IPS-20b (cell line): ENCODE measurements around the gene TSNAXIP1.

Source experiments
- H3K27ac ChIP-seq: one replicate; pipeline ENCODE4 v1.5.1; 2013; ENCODE audit warnings: low read length
- H3K27me3 ChIP-seq: 2 replicates; pipeline ENCODE4 v1.6.1; 2013; ENCODE audit warnings: mild to moderate bottlenecking, low read length, inconsistent platforms; ENCODE audit not compliant: insufficient read depth
- H3K36me3 ChIP-seq: 2 replicates; pipeline ENCODE4 v1.6.1; 2013; ENCODE audit warnings: low read depth, mild to moderate bottlenecking, inconsistent platforms, low read length, moderate library complexity; ENCODE audit not compliant: insufficient read depth
- H3K4me1 ChIP-seq: 2 replicates; pipeline ENCODE4 v1.6.1; 2013; ENCODE audit warnings: mild to moderate bottlenecking, control low read depth, inconsistent platforms, low read length, moderate library complexity; ENCODE audit not compliant: insufficient read depth
- H3K4me3 ChIP-seq: 2 replicates; pipeline ENCODE4 v1.5.1; 2013; ENCODE audit warnings: mild to moderate bottlenecking, low read length, inconsistent platforms
- H3K9ac ChIP-seq: 2 replicates; pipeline ENCODE4 v1.6.1; 2013; ENCODE audit warnings: low read depth, mild to moderate bottlenecking, inconsistent platforms, low read length, moderate library complexity
- H3K9me3 ChIP-seq: 2 replicates; pipeline ENCODE4 v1.6.1; 2013; ENCODE audit warnings: mild to moderate bottlenecking, low read depth, low read length, inconsistent platforms; ENCODE audit not compliant: insufficient read depth

TSNAXIP1 gene

DNA sequence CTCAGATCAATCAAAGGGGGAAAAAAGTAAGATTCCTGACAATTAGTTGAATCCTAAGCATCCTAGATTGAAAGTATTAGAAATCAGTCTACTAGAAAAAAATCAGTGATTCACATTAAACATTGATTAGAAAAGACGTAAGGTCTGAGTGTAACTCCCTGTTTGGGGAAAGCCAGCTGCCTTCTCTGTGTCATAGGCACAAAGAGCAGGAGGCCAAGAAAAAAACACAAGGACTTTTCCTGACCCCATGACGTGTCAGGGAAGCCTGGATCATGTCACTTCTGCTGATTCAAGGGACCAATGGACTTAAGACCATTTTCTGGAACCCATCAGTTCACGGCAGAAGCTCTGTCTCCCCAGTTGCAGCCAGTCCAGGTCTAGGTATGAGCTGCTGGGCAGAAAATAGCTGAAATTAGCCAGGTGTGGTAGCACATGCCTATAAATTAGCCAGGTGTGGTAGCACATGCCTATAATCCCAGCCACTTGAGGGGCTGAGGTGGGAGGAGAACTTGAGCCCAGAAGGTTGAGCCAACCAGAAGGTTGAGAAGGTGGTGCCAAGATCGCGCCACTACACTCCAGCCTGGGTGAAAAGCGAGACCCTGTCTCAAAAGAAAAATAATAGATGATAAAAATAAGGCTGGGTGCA is 36.2 kb upstream of the TSNAXIP1 start:
- H3K9ac ChIP-seq = no peak overlapping the region
- peaks cover 8% of the 10 kb centered on the region; the same call in 1 of the 2 replicates for H3K36me3 ChIP-seq
- H3K4me1 ChIP-seq = no peaks in the 10 kb centered on the region
- H3K27me3 ChIP-seq = no peaks in the 10 kb centered on the region
- H3K4me3 ChIP-seq = no peak overlapping the region
- H3K9me3 ChIP-seq = no peaks in the 10 kb centered on the region
- no peak overlapping the region for H3K27ac ChIP-seq

DNA sequence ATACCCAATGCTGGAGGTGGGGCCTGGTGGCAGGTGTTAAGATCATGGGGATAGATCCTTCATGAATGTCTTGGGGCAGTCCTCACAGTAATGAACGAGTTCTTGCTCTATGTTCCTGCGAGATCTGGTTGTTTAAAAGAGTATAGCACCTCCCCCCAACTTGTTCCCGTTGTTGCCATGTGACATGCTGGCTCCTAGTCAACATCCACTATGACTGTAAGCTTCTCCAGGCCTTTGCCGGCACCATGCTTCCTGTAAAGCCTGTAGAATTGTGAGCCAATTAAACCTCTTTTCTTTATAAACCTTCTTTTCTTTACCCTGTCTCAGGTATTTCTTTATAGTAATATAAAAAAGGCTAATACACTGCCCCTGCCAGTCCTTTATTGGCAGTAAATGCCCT is 33.6 kb upstream of the TSNAXIP1 start:
- no peaks in the 10 kb centered on the region for H3K27me3 ChIP-seq
- no peaks in the 10 kb centered on the region for H3K9me3 ChIP-seq
- no peaks in the 10 kb centered on the region for H3K4me1 ChIP-seq
- H3K4me3 ChIP-seq = no peak overlapping the region
- no peak overlapping the region for H3K27ac ChIP-seq
- H3K9ac ChIP-seq = no peak overlapping the region
- H3K36me3 ChIP-seq = peaks cover 8% of the 10 kb centered on the region; the same call in 1 of the 2 replicates

DNA sequence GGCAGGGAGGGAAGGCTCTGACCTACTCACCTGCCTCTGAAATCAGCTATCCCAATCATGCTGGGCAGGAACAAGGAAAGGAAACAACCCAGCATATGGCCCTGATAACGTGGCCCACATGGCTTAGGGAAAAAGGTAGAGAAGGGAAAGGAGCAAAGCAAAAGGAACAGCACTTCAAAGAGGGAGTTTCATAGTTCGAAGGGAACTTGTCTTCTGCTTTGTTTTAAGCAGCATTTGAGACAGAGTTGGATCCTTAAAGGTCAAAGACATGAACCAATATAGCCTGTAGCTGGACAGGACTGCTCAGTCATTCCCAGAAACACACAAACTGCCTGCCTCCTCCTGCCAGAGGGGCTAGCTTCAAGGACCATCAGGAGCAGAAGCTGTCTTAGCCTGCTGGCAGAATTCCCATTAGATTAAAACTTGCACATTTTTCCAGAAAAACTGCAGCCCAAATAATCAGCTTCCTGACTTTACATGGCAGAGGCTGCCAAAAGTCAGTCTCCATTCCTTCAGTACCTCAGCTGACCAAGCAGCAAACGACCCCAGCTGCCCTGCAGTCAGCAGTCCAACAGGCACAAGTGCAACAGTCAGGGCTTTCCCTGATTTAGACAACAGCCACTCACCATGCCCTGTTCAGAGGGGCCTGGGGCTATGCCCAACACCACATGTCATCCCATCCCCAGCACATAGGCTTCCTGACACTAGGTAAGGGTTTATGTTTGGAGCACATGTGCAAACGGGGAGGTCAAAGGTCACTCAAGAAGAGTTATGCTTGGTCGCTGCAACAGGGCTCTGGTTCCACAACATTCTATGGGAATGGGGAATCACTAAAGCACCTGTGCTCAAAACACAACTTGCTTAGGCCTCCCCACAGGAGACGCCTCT is 32.9 kb upstream of the TSNAXIP1 start:
- Histone ChIP-seq H3K27me3 (no peaks in the 10 kb centered on the region), H3K27ac (no peak overlapping the region), H3K4me3 (no peak overlapping the region), H3K9ac (no peak overlapping the region), H3K36me3 (peaks cover 8% of the 10 kb centered on the region; the same call in 1 of the 2 replicates), H3K4me1 (no peaks in the 10 kb centered on the region), H3K9me3 (no peaks in the 10 kb centered on the region)

DNA sequence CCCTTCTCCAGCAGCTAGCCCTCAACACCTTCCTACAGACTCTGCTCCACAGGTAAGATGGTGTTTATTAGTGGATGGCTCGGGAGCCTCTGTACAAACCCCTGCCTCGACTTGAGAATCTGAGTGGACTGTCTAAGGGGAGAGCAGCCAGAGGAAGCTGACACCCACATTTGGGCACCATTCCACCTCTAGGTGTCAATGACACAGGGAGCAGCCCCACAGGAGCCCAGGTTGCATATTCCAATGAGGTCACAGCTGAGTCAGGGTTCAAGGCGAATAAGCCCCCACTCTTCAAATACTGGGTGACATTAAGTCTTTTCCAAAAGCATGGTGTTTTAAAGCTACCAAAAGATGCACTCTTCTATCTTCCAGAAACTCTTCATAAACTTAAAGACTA is 32.2 kb upstream of the TSNAXIP1 start:
- Histone ChIP-seq H3K4me3 (no peak overlapping the region), H3K36me3 (peaks cover 8% of the 10 kb centered on the region; the same call in 1 of the 2 replicates), H3K27ac (no peak overlapping the region), H3K27me3 (no peaks in the 10 kb centered on the region), H3K4me1 (no peaks in the 10 kb centered on the region), H3K9me3 (no peaks in the 10 kb centered on the region), H3K9ac (no peak overlapping the region)

DNA sequence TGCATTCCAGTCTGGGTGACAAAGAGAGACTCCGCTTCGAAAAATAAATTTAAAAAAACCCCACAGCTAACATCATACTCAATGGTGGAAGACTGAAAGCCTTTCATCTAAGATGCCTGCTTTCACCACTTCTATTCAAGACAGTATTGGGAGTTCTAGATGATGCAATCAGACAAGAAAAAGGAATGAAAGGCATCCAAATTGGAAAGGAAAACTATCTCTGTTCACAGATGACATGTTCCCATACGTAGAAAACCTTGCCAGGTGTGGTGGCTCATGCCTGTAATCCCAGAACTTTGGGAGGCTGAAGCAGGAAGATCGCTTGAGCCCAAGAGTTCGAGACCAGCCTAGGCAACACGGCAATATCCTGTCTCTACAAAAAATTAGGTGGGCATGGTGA is 31.4 kb upstream of the TSNAXIP1 start:
- no peaks in the 10 kb centered on the region for H3K27me3 ChIP-seq
- H3K9ac ChIP-seq = no peak overlapping the region
- H3K4me3 ChIP-seq = no peak overlapping the region
- H3K27ac ChIP-seq = no peak overlapping the region
- no peaks in the 10 kb centered on the region for H3K9me3 ChIP-seq
- peaks cover 3% of the 10 kb centered on the region; the same call in 1 of the 2 replicates for H3K36me3 ChIP-seq
- H3K4me1 ChIP-seq = no peaks in the 10 kb centered on the region

DNA sequence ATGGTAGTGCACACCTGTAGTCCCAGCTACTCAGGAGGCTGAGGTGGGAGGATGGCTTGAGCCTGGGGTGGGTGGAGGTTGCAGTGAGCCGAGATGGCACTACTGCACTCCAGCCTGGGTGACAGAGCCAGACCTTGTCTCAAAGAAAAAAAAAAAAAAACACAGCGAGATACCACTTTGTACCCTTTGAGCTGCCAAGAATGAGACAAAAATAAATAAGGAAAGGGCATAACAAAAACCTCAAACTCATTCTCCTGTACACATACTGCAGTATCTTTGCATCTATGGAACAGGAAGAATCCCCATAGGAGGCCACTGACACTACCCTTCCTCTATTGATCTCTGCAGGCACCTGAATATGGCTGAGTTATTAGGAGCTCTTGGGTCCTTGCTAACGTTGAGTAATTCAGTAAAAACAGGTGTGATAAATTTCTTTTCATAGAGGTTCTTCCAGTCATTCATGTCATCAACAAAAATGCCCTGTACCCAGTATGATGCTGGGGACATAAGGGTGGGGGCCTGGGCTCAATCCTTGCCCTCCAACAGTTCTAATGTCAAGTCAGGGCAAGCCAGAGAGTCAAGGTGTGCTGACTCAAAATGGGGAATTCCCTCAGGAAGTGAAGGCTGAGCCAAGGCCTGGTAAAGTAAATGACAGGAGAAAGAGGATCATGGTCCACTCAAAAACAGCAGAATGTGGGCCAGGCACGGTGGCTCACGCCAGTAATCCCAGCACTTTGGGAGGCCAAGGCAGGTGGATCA is 27.3 kb upstream of the TSNAXIP1 start:
- Histone ChIP-seq H3K27ac (no peak overlapping the region), H3K9ac (no peak overlapping the region), H3K4me1 (no peaks in the 10 kb centered on the region)

DNA sequence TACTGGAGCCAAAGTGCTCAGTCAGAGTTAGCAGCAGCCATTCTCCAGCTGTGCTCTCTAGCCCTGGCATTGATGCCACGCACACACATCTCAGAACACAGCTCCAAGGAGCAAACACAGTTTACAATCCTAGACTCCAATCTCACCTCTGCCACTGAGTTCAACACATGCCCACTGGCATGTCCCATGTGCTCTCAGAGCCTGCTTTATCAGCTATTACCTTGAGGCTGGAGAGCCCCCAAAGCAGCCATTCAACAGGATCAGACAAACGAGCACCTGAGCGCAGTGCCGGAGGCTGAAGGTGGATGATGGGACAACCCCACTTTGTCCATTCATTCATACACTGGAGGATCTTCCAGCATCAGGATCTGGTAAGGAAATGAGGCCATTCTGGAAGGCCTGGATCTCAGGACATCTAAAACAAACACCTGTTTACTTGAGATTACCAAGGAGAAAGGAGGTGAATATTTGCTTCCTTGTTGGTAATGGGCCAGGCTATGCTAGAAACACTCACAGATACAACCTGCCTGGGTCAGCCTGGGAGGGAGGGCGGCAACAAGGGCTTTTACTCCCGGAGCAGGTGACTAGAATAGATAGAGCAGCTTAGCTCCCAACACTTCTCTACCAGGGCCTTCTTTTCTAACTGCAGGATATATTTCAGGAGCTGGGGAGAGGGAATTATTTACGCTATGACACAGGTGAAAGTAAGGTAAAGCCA is 25.7 kb upstream of the TSNAXIP1 start:
- H3K27ac ChIP-seq = no peak overlapping the region
- H3K9me3 ChIP-seq = no peaks in the 10 kb centered on the region
- H3K27me3 ChIP-seq = no peaks in the 10 kb centered on the region
- no peak overlapping the region for H3K9ac ChIP-seq
- no peak overlapping the region for H3K4me3 ChIP-seq
- no peaks in the 10 kb centered on the region for H3K36me3 ChIP-seq
- no peaks in the 10 kb centered on the region for H3K4me1 ChIP-seq

More for the DNA sequence above, 27.3 kb upstream of the TSNAXIP1 start:
- H3K36me3 ChIP-seq = no peaks in the 10 kb centered on the region
- H3K27me3 ChIP-seq = no peaks in the 10 kb centered on the region
- H3K4me3 ChIP-seq = no peak overlapping the region
- no peaks in the 10 kb centered on the region for H3K9me3 ChIP-seq

DNA sequence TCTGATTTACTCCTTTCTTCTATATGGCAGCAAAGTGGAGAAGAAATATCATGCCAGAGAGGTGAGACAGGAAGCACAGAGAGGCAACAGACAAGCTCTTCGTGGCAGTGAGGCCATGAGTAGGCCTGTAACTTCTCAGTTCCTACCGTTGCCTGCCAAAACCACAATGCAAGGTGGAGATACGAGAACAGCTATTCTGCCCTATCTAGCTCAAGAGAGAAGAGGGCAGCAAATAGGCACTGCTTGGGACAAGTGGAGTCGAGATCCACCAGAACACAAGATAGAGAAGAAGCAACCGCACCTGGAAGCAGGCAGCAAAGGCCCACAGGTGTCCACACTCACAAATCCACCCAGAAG is 25.1 kb upstream of the TSNAXIP1 start:
- H3K9me3 ChIP-seq = no peaks in the 10 kb centered on the region
- no peaks in the 10 kb centered on the region for H3K4me1 ChIP-seq
- H3K27me3 ChIP-seq = no peaks in the 10 kb centered on the region
- no peak overlapping the region for H3K27ac ChIP-seq
- H3K9ac ChIP-seq = no peak overlapping the region
- no peaks in the 10 kb centered on the region for H3K36me3 ChIP-seq
- no peak overlapping the region for H3K4me3 ChIP-seq

DNA sequence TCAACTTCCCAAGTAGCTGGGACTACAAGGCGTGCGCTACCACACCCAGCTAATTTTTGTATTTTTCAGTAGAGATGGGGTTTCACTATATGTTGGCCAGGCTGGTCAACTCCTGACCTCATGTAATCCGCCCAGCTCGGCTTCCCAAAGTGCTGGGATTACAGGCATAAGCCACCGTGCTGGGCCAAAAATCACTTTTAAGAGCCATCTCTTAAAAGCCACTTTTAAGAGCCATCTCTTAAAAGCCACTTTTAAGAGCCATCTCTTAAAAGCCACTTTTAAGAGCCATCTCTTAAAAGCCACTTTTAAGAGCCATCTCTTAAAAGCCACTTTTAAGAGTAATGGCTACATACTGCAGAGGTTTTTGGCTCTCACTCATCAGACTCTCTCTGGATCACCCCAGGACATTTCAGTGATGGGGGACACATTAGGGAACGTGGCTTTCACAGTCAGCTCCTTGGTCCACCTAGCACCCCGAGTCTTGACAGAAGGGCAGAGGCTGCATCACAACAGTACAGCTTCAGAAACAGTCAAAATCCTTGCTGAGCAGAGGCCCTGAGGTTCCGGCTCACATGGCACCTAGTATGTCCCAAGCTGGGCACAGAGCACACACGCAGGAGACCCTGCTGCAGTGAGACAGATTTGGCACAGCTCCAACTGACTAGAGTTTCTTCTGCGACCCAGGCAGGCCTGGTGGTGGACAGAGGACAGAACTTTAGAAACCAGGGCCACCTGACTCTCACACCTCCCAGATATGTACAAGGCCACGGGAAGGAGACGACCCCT is 23.9 kb upstream of the TSNAXIP1 start:
- Histone ChIP-seq H3K9me3 (no peaks in the 10 kb centered on the region), H3K4me3 (no peak overlapping the region), H3K27me3 (no peaks in the 10 kb centered on the region), H3K4me1 (no peaks in the 10 kb centered on the region), H3K9ac (no peak overlapping the region), H3K36me3 (no peaks in the 10 kb centered on the region), H3K27ac (no peak overlapping the region)

DNA sequence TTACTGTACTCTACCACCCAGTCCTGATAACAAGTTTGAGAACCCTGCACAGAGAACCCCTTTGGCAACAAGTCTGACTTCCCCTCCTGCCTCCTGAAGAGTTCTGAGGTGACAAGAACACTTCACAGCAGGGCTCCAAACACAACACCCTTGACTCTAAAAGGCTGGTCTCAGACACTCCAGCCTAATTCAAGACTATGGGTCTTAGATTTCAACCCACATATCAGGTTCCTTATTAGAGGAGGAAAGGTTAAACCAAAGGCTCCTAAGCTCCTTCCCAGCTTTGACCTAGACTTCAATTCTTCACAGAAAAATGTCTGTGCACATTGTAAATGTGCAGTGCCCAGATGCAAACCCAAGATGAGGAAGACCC is 23.4 kb upstream of the TSNAXIP1 start:
- Histone ChIP-seq H3K9me3 (no peaks in the 10 kb centered on the region), H3K9ac (no peak overlapping the region), H3K27me3 (no peaks in the 10 kb centered on the region), H3K36me3 (no peaks in the 10 kb centered on the region), H3K4me3 (no peak overlapping the region), H3K4me1 (no peaks in the 10 kb centered on the region), H3K27ac (no peak overlapping the region)

DNA sequence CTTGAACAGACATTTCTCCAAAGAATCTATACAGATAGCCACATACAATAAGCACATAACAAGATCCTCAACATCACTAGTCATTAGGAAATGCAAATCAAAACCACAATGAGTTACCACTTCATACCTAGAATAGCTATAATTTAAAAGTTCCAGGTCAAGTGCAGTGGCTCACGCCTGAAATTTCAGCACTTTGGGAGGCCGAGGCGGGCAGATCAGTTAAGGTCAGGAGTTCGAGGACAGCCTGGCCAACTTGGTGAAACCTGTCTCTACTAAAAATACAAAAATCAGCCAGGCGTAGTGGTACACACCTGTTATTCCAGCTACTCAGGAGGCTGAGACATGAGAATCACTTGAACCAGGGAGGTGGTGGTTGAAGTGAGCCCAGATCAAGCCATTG is 20.2 kb upstream of the TSNAXIP1 start:
- Histone ChIP-seq H3K9ac (no peak overlapping the region), H3K36me3 (no peaks in the 10 kb centered on the region), H3K4me1 (no peaks in the 10 kb centered on the region), H3K4me3 (no peak overlapping the region), H3K27me3 (no peaks in the 10 kb centered on the region), H3K9me3 (no peaks in the 10 kb centered on the region), H3K27ac (no peak overlapping the region)
